ENCODE results near the gene GPHN.
A peak's percentile ranks its signal among the peaks of the same experiment; 100 is the strongest.

The GPHN gene

GRCh38 chr14:67068251-67068650 lies 560.3 kb downstream of the GPHN start:
- no peak for DNase-seq

- no peak for DNase-seq
Observed at GRCh38 chr14:67071506-67071905, 563.6 kb downstream of the GPHN start.

GRCh38 chr14:67077921-67078320 lies 570.0 kb downstream of the GPHN start:
- DNase-seq = no peak

- no peak for DNase-seq
Observed at GRCh38 chr14:67079846-67080245, 571.9 kb downstream of the GPHN start.

- DNase-seq = no peak
Observed at GRCh38 chr14:67108230-67108629, 600.3 kb downstream of the GPHN start.

- DNase-seq = no peak
Observed at GRCh38 chr14:67111022-67111421, 603.1 kb downstream of the GPHN start.

GRCh38 chr14:67112344-67112743 lies 604.4 kb downstream of the GPHN start:
- DNase-seq = no peak

GRCh38 chr14:67127174-67127573 lies 619.2 kb downstream of the GPHN start:
- no peak for DNase-seq

GRCh38 chr14:67129768-67130167 lies 621.8 kb downstream of the GPHN start:
- DNase-seq = no peak

GRCh38 chr14:67131691-67132090 lies 623.7 kb downstream of the GPHN start:
- no peak for DNase-seq

GRCh38 chr14:67133144-67133543 lies 625.2 kb downstream of the GPHN start:
- no peak for DNase-seq

GRCh38 chr14:67133595-67134441 lies 625.9 kb downstream of the GPHN start:
- no peak for DNase-seq

GRCh38 chr14:67137744-67138371 lies 629.9 kb downstream of the GPHN start:
- DNase-seq = no peak

GRCh38 chr14:67140556-67140955 lies 632.6 kb downstream of the GPHN start:
- no peak for DNase-seq

- DNase-seq = no peak
Observed at GRCh38 chr14:67141146-67141900, 633.4 kb downstream of the GPHN start.

GRCh38 chr14:67151082-67151666 lies 643.2 kb downstream of the GPHN start:
- DNase-seq = no peak

GRCh38 chr14:67158566-67158965 lies 650.6 kb downstream of the GPHN start:
- no peak for DNase-seq

GRCh38 chr14:67162385-67162784 lies 654.4 kb downstream of the GPHN start:
- DNase-seq = no peak

- peak; percentile 7 for DNase-seq
Observed at GRCh38 chr14:67166450-67166853, 658.5 kb downstream of the GPHN start.

GRCh38 chr14:67167420-67168109 lies 659.6 kb downstream of the GPHN start:
- no peak for DNase-seq

- DNase-seq = no peak
Observed at GRCh38 chr14:67168110-67168441, 660.1 kb downstream of the GPHN start.

- DNase-seq = no peak
Observed at GRCh38 chr14:67170660-67171059, 662.7 kb downstream of the GPHN start.

- no peak for DNase-seq
Observed at GRCh38 chr14:67172056-67172455, 664.1 kb downstream of the GPHN start.
